SK-N-SH treated with all-trans-retinoic acid at 6 μM for 48 hours (cell line): ENCODE results near the gene ACYP1.

Experiments
- BACH2 ChIP-seq: fragments of 250-450 bp; sonication (Bioruptor Pico); IDR thresholded peaks from 2 replicates; pipeline ENCODE4 v1.9.0; 2021; ENCODE audit warnings: mild to moderate bottlenecking, borderline replicate concordance
- ISL1 ChIP-seq: fragments of 250-450 bp; sonication (Bioruptor Pico); IDR thresholded peaks from 2 replicates; pipeline ENCODE4 v2.1.2; 2022; ENCODE audit warnings: mild to moderate bottlenecking, moderate library complexity
- ZFP30 ChIP-seq: fragments of 450-650 bp; formaldehyde crosslinking; IDR thresholded peaks from 2 replicates; pipeline ENCODE4 v1.5.0; 2022; ENCODE audit warnings: mild to moderate bottlenecking, moderate library complexity
- TF ChIP-seq, protein P1 (sequence below): fragments of 250-450 bp; sonication (Bioruptor Pico); IDR thresholded peaks from 2 replicates; pipeline ENCODE4 v1.8.0; 2020; ENCODE audit warnings: mild to moderate bottlenecking, moderate library complexity, borderline replicate concordance
- TF ChIP-seq, protein P2 (sequence below): fragments of 250-450 bp; sonication (Bioruptor Pico); IDR thresholded peaks from 2 replicates; pipeline ENCODE4 v1.5.1; 2021; ENCODE audit warnings: mild to moderate bottlenecking, moderate library complexity

GRCh38 chr14:75051556-75051899 is 12.3 kb downstream of the ACYP1 start:
- TF ChIP-seq, protein P1, sequence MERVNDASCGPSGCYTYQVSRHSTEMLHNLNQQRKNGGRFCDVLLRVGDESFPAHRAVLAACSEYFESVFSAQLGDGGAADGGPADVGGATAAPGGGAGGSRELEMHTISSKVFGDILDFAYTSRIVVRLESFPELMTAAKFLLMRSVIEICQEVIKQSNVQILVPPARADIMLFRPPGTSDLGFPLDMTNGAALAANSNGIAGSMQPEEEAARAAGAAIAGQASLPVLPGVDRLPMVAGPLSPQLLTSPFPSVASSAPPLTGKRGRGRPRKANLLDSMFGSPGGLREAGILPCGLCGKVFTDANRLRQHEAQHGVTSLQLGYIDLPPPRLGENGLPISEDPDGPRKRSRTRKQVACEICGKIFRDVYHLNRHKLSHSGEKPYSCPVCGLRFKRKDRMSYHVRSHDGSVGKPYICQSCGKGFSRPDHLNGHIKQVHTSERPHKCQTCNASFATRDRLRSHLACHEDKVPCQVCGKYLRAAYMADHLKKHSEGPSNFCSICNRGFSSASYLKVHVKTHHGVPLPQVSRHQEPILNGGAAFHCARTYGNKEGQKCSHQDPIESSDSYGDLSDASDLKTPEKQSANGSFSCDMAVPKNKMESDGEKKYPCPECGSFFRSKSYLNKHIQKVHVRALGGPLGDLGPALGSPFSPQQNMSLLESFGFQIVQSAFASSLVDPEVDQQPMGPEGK (CRISPR knock-in tag), result no peak
- no peak for TF ChIP-seq BACH2 (CRISPR knock-in tag)
- TF ChIP-seq ZFP30, result no peak
- TF ChIP-seq ISL1 (CRISPR knock-in tag), result no peak
- TF ChIP-seq, protein P2, sequence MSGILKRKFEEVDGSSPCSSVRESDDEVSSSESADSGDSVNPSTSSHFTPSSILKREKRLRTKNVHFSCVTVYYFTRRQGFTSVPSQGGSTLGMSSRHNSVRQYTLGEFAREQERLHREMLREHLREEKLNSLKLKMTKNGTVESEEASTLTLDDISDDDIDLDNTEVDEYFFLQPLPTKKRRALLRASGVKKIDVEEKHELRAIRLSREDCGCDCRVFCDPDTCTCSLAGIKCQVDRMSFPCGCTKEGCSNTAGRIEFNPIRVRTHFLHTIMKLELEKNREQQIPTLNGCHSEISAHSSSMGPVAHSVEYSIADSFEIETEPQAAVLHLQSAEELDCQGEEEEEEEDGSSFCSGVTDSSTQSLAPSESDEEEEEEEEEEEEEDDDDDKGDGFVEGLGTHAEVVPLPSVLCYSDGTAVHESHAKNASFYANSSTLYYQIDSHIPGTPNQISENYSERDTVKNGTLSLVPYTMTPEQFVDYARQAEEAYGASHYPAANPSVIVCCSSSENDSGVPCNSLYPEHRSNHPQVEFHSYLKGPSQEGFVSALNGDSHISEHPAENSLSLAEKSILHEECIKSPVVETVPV, result no peak
